HepG2 (cell line): Measurements from ENCODE around the gene SND1. TPM values are rescaled to one million over a fixed set of nuclear protein-coding genes. Genes with fewer than 3 reads are reported as not detected.
A peak's percentile ranks its signal among the peaks of the same experiment; 100 is the strongest.

Experiments
- ATAC-seq: fragments of 200-7000 bp; cut with Tn5 transposase; 3 replicates; pipeline ENCODE4 v1.9.1; 2020; ENCODE audit warnings: mild to moderate bottlenecking, moderate library complexity
- BruUV-seq: library from RNA; stranded (reverse); fragments of 400-500 nt; replicated peaks from 2 replicates; lab custom pipeline; 2021; lab: Mats Ljungman, UMichigan
- CTCF ChIA-PET: fragments of 300-600 bp; formaldehyde crosslinking; extraction: SDS; loops from one replicate; lab custom pipeline; 2021; ENCODE audit warnings: low total read pairs, inconsistent platforms, low intra/inter-chr PET ratio; lab: Yijun Ruan, JAX
- POLR2A ChIA-PET: fragments of 350-600 bp; sonication (Branson Sonifier 250); formaldehyde crosslinking; loops from one replicate; lab custom pipeline; 2020; ENCODE audit warnings: antibody characterized with exemption, inconsistent platforms; lab: Yijun Ruan, JAX
- DNase-seq: peaks from one replicate; pipeline ENCODE4 v3.0.0-alpha.2; 2015; ENCODE audit warnings: low spot score
- FAIRE-seq: peaks from 3 replicates; lab custom pipeline; 2011; peaks lifted over from hg19 to GRCh38; lab: Jason Lieb, UNC
- H2AFZ ChIP-seq: one replicate; pipeline ENCODE4 v1.6.1; 2011; ENCODE audit warnings: low read length, inconsistent platforms
- H3K27ac ChIP-seq: fragments of 300-600 bp; 3 replicates; pipeline ENCODE4 v1.8.0; 2011; ENCODE audit warnings: mixed run types, mild to moderate bottlenecking, mixed read lengths, low read length, inconsistent platforms; ENCODE audit not compliant: insufficient read depth; ENCODE audit errors: extremely low read length
- H3K27me3 ChIP-seq, 2 experiments: fragments of 200-600 bp in 1 of 2; 2 replicates in 1 of 2; 3 replicates in 1 of 2; pipeline versions ENCODE4 v1.6.0 to v1.8.0; 2011; ENCODE audit warnings: low read length in 2 of 2, mild to moderate bottlenecking in 2 of 2, moderate library complexity in 2 of 2, inconsistent platforms in 1 of 2; ENCODE audit not compliant: insufficient read depth in 2 of 2, control insufficient read depth in 1 of 2
- H3K36me3 ChIP-seq, 2 experiments: fragments of 200-600 bp in 1 of 2; replicated peaks in 1 of 2; 2 replicates in 1 of 2; 3 replicates in 1 of 2; pipeline versions ENCODE4 v1.5.1 to v1.8.0; 2011; ENCODE audit warnings: low read length in 2 of 2, inconsistent platforms in 1 of 2; ENCODE audit not compliant: insufficient read depth in 2 of 2, control insufficient read depth in 1 of 2
- H3K4me1 ChIP-seq: 2 replicates; pipeline ENCODE4 v1.5.1; 2012; ENCODE audit warnings: low read length, inconsistent platforms; ENCODE audit not compliant: insufficient read depth
- H3K4me2 ChIP-seq: 2 replicates; pipeline ENCODE4 v1.6.0; 2011; ENCODE audit warnings: low read depth, low read length, inconsistent platforms
- H3K4me3 ChIP-seq, 3 experiments: fragments of 200-600 bp in 1 of 3; sonication (generic), shearing (Covaris generic) in 1 of 3; replicated peaks in 1 of 3; 2 replicates each; pipeline ENCODE4 v1.5.1; 2011 to 2016; ENCODE audit warnings: low read length in 3 of 3, inconsistent platforms in 2 of 3, low read depth in 2 of 3, mild to moderate bottlenecking in 2 of 3, control low read depth in 1 of 3, mixed read lengths in 1 of 3; ENCODE audit not compliant: insufficient read depth in 1 of 3
- H3K79me2 ChIP-seq: one replicate; pipeline ENCODE4 v1.6.1; 2011; ENCODE audit warnings: low read length, inconsistent platforms; ENCODE audit not compliant: insufficient read depth
- H3K9ac ChIP-seq: 2 replicates; pipeline ENCODE4 v1.6.0; 2011; ENCODE audit warnings: mild to moderate bottlenecking, low read depth, low read length, inconsistent platforms; ENCODE audit not compliant: insufficient read depth
- H3K9me3 ChIP-seq: 2 replicates; pipeline ENCODE4 v1.5.1; 2012; ENCODE audit warnings: mild to moderate bottlenecking, low read length
- H4K20me1 ChIP-seq: 2 replicates; pipeline ENCODE4 v1.6.0; 2011; ENCODE audit warnings: inconsistent platforms, mild to moderate bottlenecking, low read length, moderate library complexity; ENCODE audit not compliant: insufficient read depth
- FOXO1 ChIP-seq: sonication (generic); formaldehyde crosslinking; IDR thresholded peaks from 2 replicates; pipeline ENCODE4 v1.4.0; 2020; ENCODE audit warnings: missing genetic modification reagents
- HES4 ChIP-seq: sonication (generic); formaldehyde crosslinking; IDR thresholded peaks from 2 replicates; pipeline ENCODE4 v1.9.0; 2021; ENCODE audit warnings: mild to moderate bottlenecking, missing genetic modification reagents, borderline replicate concordance
- HHEX ChIP-seq: IDR thresholded peaks from 2 replicates; pipeline ENCODE4 v1.6.1; 2016; ENCODE audit warnings: control low read depth
- HNF4A ChIP-seq: sonication (generic); formaldehyde crosslinking; IDR thresholded peaks from 2 replicates; pipeline ENCODE4 v1.4.0; 2020; ENCODE audit warnings: missing genetic modification reagents
- MNT ChIP-seq: fragments of 450-650 bp; IDR thresholded peaks from 2 replicates; pipeline ENCODE4 v1.6.1; 2016
- NFE2L2 ChIP-seq: fragments of 150-350 bp; IDR thresholded peaks from 2 replicates; pipeline ENCODE4 v1.6.1; 2014; ENCODE audit warnings: low read length
- SP4 ChIP-seq: sonication (generic); formaldehyde crosslinking; IDR thresholded peaks from 2 replicates; pipeline ENCODE4 v1.8.1; 2023; ENCODE audit warnings: mild to moderate bottlenecking, missing genetic modification reagents
- ZNF503 ChIP-seq: sonication (generic); formaldehyde crosslinking; IDR thresholded peaks from 2 replicates; pipeline ENCODE4 v1.4.0; 2020; ENCODE audit warnings: missing genetic modification reagents
- ZNF607 ChIP-seq: sonication (generic); formaldehyde crosslinking; IDR thresholded peaks from 2 replicates; pipeline ENCODE4 v1.5.1; 2020; ENCODE audit warnings: missing genetic modification reagents, mild to moderate bottlenecking, borderline replicate concordance
- WGBS: methylation state at CpG from one replicate; pipeline ENCODE4 v1.1.6; 2017; ENCODE audit warnings: low lambda C conversion rate; 5-methylcytosine and 5-hydroxymethylcytosine counted together
- in situ Hi-C: cut with HindIII; loops from 2 replicates; pipeline ENCODE4 v1.10.0; 2017; ENCODE audit warnings: low pct_unique_long_range_greater_than_20kb; ENCODE audit not compliant: extremely low pct_ligation_motif_present
- intact Hi-C: fragments of 100-400 bp; cut with micrococcal nuclease; formaldehyde crosslinking; loops from one replicate; pipeline ENCODE4 v1.10.0; 2022; ENCODE audit not compliant: unreplicated experiment
- polyA plus RNA-seq, 8 experiments: library from polyadenylated mRNA; depleted of rRNA in 3 of 8; stranded (reverse) in 7 of 8; unstranded in 1 of 8; fragments of >200 nt; fragmentation: Illumina TruSeq in 4 of 8; extraction: Trizol in 4 of 8; gene quantifications; 2 replicates each; pipeline versions ENCODE4 v1.2.1 to v1.2.3, GENCODE V29; 2011 to 2016; ENCODE audit warnings: low read depth in 4 of 8, missing spikeins in 1 of 8, mixed read lengths in 1 of 8; ENCODE audit not compliant: insufficient read depth in 1 of 8
- total RNA-seq, 5 experiments: library from RNA; depleted of rRNA; stranded (reverse); fragments of >200 nt; fragmentation: Illumina TruSeq; extraction: Trizol; gene quantifications; 2 replicates each; pipeline ENCODE4 v1.2.3, GENCODE V29; 2016; ENCODE audit warnings: low read depth in 1 of 5

Gene SND1
- total and polyA plus RNA-seq, 2 of the 13 experiments (the other 11 are each of a cell fraction or from before 2014, with no cell fraction given): 110 to 182 TPM

- H3K4me3 ChIP-seq: no peak overlapping the region
- H3K36me3 ChIP-seq: peaks cover 15 to 41% of the 10 kb centered on the region in 2 experiments
- H3K9me3 ChIP-seq: no peaks in the 10 kb centered on the region
- H2AFZ ChIP-seq: no peak overlapping the region
- no peak for ATAC-seq
- POLR2A ChIA-PET: no interaction called here
- no peak for DNase-seq
- no peak overlapping the region for H3K4me2 ChIP-seq
- no peak overlapping the region for H3K9ac ChIP-seq
- in situ Hi-C loops: no loop called here
- no peaks in the 10 kb centered on the region for H3K4me1 ChIP-seq
- no TSS peak for BruUV-seq
- WGBS: 97% methylated on average over 3 of the region's 3 CpGs
- H3K27me3 ChIP-seq: no peaks in the 10 kb centered on the region
- no peak for FAIRE-seq
- H4K20me1 ChIP-seq: peaks cover 14% of the 10 kb centered on the region
- intact Hi-C loops: no loop called here
- CTCF ChIA-PET: no interaction called here
- no peak overlapping the region for H3K27ac ChIP-seq
- peaks cover 28% of the 10 kb centered on the region for H3K79me2 ChIP-seq
- TF ChIP-seq HNF4A (CRISPR knock-in tag) (no peak), MNT (peak; percentile 66)
Measured at GRCh38 chr7:127809261-127809702, 157.3 kb downstream of the SND1 start.

GRCh38 chr7:127810113-127810512 lies 158.1 kb downstream of the SND1 start:
- no peak overlapping the region for H3K9ac ChIP-seq
- no peak overlapping the region for H3K4me3 ChIP-seq
- ChIA-PET POLR2A (no interaction called here), CTCF (no interaction called here)
- H3K4me1 ChIP-seq: peaks cover 3% of the 10 kb centered on the region
- in situ Hi-C loops: no loop called here
- no peaks in the 10 kb centered on the region for H3K9me3 ChIP-seq
- H3K27ac ChIP-seq: no peak overlapping the region
- peaks cover 14% of the 10 kb centered on the region for H4K20me1 ChIP-seq
- peaks cover 14 to 36% of the 10 kb centered on the region in 2 experiments for H3K36me3 ChIP-seq
- no peaks in the 10 kb centered on the region for H3K27me3 ChIP-seq
- WGBS: 99% methylated on average over 2 of the region's 2 CpGs
- no TSS peak for BruUV-seq
- peaks cover 32% of the 10 kb centered on the region for H3K79me2 ChIP-seq
- DNase-seq: no peak
- ATAC-seq: no peak
- no peak for TF ChIP-seq HHEX (CRISPR knock-in tag)
- no peak for TF ChIP-seq NFE2L2
- no peak for TF ChIP-seq FOXO1 (CRISPR knock-in tag)
- no peak for TF ChIP-seq HES4
- TF ChIP-seq ZNF503 (CRISPR knock-in tag): no peak
- no peak for TF ChIP-seq ZNF607
- TF ChIP-seq SP4 (CRISPR knock-in tag): no peak
- no peak overlapping the region for H2AFZ ChIP-seq
- no peak overlapping the region for H3K4me2 ChIP-seq
- no peak for FAIRE-seq
- intact Hi-C loops: no loop called here
